ENCODE measurements around the gene PRR23E. TPM values are rescaled to one million over a fixed set of nuclear protein-coding genes. Genes with fewer than 3 reads are reported as not detected.

Gene PRR23E
- polyA plus RNA-seq, 1 donor from 2014 or later: not detected

DNA sequence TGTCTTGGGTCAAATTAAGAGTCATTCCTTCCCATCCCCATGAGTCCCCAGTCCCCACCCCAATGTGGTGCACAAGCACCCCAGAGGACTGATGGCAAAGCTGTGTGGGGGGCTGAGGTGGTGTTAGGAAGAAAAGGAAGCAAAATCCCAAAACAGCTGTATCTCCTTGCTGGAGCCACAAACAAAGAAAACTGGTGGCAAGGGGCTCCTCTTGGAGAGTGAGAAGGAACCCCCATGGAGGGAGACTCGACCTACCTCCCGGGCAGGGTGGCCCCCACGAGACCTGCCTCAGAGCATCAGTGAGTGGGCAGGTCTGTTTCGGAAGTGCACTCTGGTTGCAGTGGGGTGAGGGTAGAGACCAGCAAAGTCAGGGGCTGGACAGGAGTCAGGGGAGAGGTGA lies 29.2 kb downstream of the PRR23E start:
- no peak overlapping the region for H3K27ac ChIP-seq (ENCODE audit: low read length)

DNA sequence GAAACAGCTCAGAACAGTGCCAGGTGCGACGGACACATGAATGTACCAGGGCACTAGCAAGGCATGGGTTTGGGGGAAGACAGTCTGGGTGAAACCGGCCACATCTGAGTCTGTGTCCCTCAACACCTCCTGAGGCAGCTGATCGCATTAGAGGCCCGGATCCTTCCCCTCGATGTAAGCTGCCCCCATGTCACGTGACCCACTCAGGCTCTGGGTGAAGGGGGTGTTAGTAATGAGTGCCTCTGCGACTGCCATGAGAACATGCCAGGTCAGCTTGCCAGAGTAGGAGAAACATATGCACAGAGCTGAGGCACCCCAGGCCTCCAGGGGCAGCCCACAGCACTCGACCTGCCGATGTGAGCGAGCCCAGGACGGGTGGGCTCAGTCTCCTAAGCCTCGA lies 29.7 kb downstream of the PRR23E start:
- Histone ChIP-seq H3K79me2 (replicated peaks; ENCODE audit: insufficient read depth, low read length) (no peaks in the 10 kb centered on the region), H3K9ac (ENCODE audit: low read length) (no peak overlapping the region), H3K4me3 (ENCODE audit: low read length) (no peak overlapping the region), H3K27me3 (ENCODE audit: insufficient read depth, low read depth, low read length) (no peaks in the 10 kb centered on the region), H3K4me2 (ENCODE audit: low read length) (no peak overlapping the region), H3K27ac (ENCODE audit: low read length) (no peak overlapping the region), H2AFZ (ENCODE audit: low read depth, low read length) (no peak overlapping the region), H3K9me3 (ENCODE audit: low read length) (no peaks in the 10 kb centered on the region), H3K36me3 (ENCODE audit: insufficient read depth, low read length) (no peaks in the 10 kb centered on the region), H3F3A (ENCODE audit: insufficient read depth, low read length, poor library complexity, severe bottlenecking) (no peaks in the 10 kb centered on the region), H4K20me1 (ENCODE audit: insufficient read depth) (no peaks in the 10 kb centered on the region), H3K9me2 (ENCODE audit: insufficient read depth, low read length) (no peaks in the 10 kb centered on the region)
- no peak for TF ChIP-seq EZH2 (IDR thresholded peaks at IDR 0.05; ENCODE audit: borderline replicate concordance, insufficient read depth, low read length, poor library complexity, severe bottlenecking)
- TF ChIP-seq EP300 (conservative IDR thresholded peaks at IDR 0.05; ENCODE audit: poor library complexity, severe bottlenecking): no peak
- TF ChIP-seq MXI1 (conservative IDR thresholded peaks at IDR 0.05; ENCODE audit: poor library complexity, severe bottlenecking): no peak
- TF ChIP-seq SMC3 (conservative IDR thresholded peaks at IDR 0.05; ENCODE audit: poor library complexity): no peak
- no peak for TF ChIP-seq TAF1 (IDR thresholded peaks at IDR 0.05; ENCODE audit: low read depth)
- no peak for TF ChIP-seq RAD21 (conservative IDR thresholded peaks at IDR 0.05)
- TF ChIP-seq, protein P1, sequence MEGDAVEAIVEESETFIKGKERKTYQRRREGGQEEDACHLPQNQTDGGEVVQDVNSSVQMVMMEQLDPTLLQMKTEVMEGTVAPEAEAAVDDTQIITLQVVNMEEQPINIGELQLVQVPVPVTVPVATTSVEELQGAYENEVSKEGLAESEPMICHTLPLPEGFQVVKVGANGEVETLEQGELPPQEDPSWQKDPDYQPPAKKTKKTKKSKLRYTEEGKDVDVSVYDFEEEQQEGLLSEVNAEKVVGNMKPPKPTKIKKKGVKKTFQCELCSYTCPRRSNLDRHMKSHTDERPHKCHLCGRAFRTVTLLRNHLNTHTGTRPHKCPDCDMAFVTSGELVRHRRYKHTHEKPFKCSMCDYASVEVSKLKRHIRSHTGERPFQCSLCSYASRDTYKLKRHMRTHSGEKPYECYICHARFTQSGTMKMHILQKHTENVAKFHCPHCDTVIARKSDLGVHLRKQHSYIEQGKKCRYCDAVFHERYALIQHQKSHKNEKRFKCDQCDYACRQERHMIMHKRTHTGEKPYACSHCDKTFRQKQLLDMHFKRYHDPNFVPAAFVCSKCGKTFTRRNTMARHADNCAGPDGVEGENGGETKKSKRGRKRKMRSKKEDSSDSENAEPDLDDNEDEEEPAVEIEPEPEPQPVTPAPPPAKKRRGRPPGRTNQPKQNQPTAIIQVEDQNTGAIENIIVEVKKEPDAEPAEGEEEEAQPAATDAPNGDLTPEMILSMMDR (IDR thresholded peaks at IDR 0.05; ENCODE audit: poor library complexity, severe bottlenecking): no peak
- no peak for TF ChIP-seq REST (IDR thresholded peaks at IDR 0.05; ENCODE audit: borderline replicate concordance)

More for the DNA sequence above, 29.2 kb downstream of the PRR23E start:
- Histone ChIP-seq H3K36me3 (ENCODE audit: insufficient read depth, low read length) (no peaks in the 10 kb centered on the region), H3K9me3 (ENCODE audit: low read length) (no peaks in the 10 kb centered on the region), H3F3A (ENCODE audit: insufficient read depth, low read length, poor library complexity, severe bottlenecking) (no peaks in the 10 kb centered on the region), H3K9me2 (ENCODE audit: insufficient read depth, low read length) (no peaks in the 10 kb centered on the region), H3K9ac (ENCODE audit: low read length) (no peak overlapping the region), H3K4me3 (ENCODE audit: low read length) (no peak overlapping the region), H3K27me3 (ENCODE audit: insufficient read depth, low read depth, low read length) (no peaks in the 10 kb centered on the region), H4K20me1 (ENCODE audit: insufficient read depth) (no peaks in the 10 kb centered on the region), H3K4me2 (ENCODE audit: low read length) (no peak overlapping the region), H2AFZ (ENCODE audit: low read depth, low read length) (no peak overlapping the region), H3K79me2 (replicated peaks; ENCODE audit: insufficient read depth, low read length) (no peaks in the 10 kb centered on the region)
- TF ChIP-seq RAD21 (conservative IDR thresholded peaks at IDR 0.05) (no peak), REST (IDR thresholded peaks at IDR 0.05; ENCODE audit: borderline replicate concordance) (no peak), TAF1 (IDR thresholded peaks at IDR 0.05; ENCODE audit: low read depth) (no peak), EP300 (conservative IDR thresholded peaks at IDR 0.05; ENCODE audit: poor library complexity, severe bottlenecking) (no peak), POLR2AphosphoS5 (IDR thresholded peaks at IDR 0.05) (no peak), MXI1 (conservative IDR thresholded peaks at IDR 0.05; ENCODE audit: poor library complexity, severe bottlenecking) (no peak), SMC3 (conservative IDR thresholded peaks at IDR 0.05; ENCODE audit: poor library complexity) (no peak), EZH2 (IDR thresholded peaks at IDR 0.05; ENCODE audit: borderline replicate concordance, insufficient read depth, low read length, poor library complexity, severe bottlenecking) (no peak)
- TF ChIP-seq, protein P1 (IDR thresholded peaks at IDR 0.05; ENCODE audit: poor library complexity, severe bottlenecking): no peak
